GM12878 (cell line): Measurements from ENCODE around the gene LDLRAD4. TPM values are rescaled to one million over a fixed set of nuclear protein-coding genes. Genes with fewer than 3 reads are reported as not detected.

ENCODE experiments used
- CREB1 ChIP-seq: IDR thresholded peaks from 2 replicates; pipeline ENCODE4 v1.6.1; 2012; ENCODE audit warnings: low read depth, mild to moderate bottlenecking, inconsistent platforms
- GABPA ChIP-seq: IDR thresholded peaks from 2 replicates; pipeline ENCODE4 v1.6.1; 2014; ENCODE audit warnings: antibody characterized with exemption, low read depth, mild to moderate bottlenecking, inconsistent platforms
- GATAD2B ChIP-seq: fragments of 450-650 bp; conservative IDR thresholded peaks from 2 replicates; pipeline ENCODE4 v1.6.1; 2017; ENCODE audit warnings: low read depth, mild to moderate bottlenecking, moderate library complexity
- SP1 ChIP-seq: IDR thresholded peaks from one replicate; pipeline ENCODE4 v1.6.1; 2011; ENCODE audit warnings: low read depth, low read length
- TARDBP ChIP-seq: IDR thresholded peaks from 2 replicates; pipeline ENCODE4 v1.6.1; 2016; ENCODE audit warnings: borderline replicate concordance
- ZNF207 ChIP-seq: fragments of 450-650 bp; IDR thresholded peaks from 2 replicates; pipeline ENCODE4 v1.6.1; 2014; ENCODE audit warnings: antibody characterized with exemption, mild to moderate bottlenecking, borderline replicate concordance
- polyA plus RNA-seq, 11 experiments: library from polyadenylated mRNA; depleted of rRNA in 4 of 11; unstranded in 6 of 11; stranded (reverse) in 5 of 11; fragments of >200 nt; fragmentation: Nextera tagmentation in 4 of 11; fragmentation: Illumina TruSeq in 1 of 11; extraction: Ambion mirVana in 4 of 11; extraction: Trizol in 1 of 11; gene quantifications; 1 replicate in 1 of 11; 2 replicates in 10 of 11; pipeline versions ENCODE4 v1.2.1 to v1.2.3, GENCODE V29; 2011 to 2016; ENCODE audit warnings: inconsistent platforms in 2 of 11, missing spikeins in 2 of 11, low read depth in 1 of 11
- total RNA-seq, 4 experiments: library from RNA; depleted of rRNA in 3 of 4; stranded (reverse); fragments of >200 nt in 3 of 4; fragmentation: Illumina TruSeq in 1 of 4; extraction: Trizol in 1 of 4; gene quantifications; 2 replicates each; pipeline versions ENCODE4 v1.2.1 to v1.2.3, GENCODE V29; 2013 to 2021
- TF ChIP-seq, protein P1 (sequence below): fragments of 450-650 bp; IDR thresholded peaks from 2 replicates; pipeline ENCODE4 v1.6.1; 2018; ENCODE audit warnings: borderline replicate concordance, mild to moderate bottlenecking; ENCODE audit not compliant: partially characterized antibody
- TF ChIP-seq, protein P2 (sequence below): fragments of 450-650 bp; IDR thresholded peaks from 2 replicates; pipeline ENCODE4 v1.6.1; 2014; ENCODE audit warnings: mild to moderate bottlenecking
- TF ChIP-seq, protein P3 (sequence below): fragments of 450-650 bp; formaldehyde crosslinking; IDR thresholded peaks from 2 replicates; pipeline ENCODE4 v1.5.0; 2022; ENCODE audit warnings: mild to moderate bottlenecking, missing genetic modification characterization
- TF ChIP-seq, protein P4 (sequence below): fragments of 450-650 bp; IDR thresholded peaks from 2 replicates; pipeline ENCODE4 v1.6.1; 2017; ENCODE audit warnings: mild to moderate bottlenecking, moderate library complexity
- TF ChIP-seq, protein P5 (sequence below): IDR thresholded peaks from 2 replicates; pipeline ENCODE4 v1.6.1; 2011; ENCODE audit warnings: low read depth, mild to moderate bottlenecking, low read length, moderate library complexity, borderline replicate concordance; ENCODE audit errors: extremely low read depth

The LDLRAD4 gene
- total and polyA plus RNA-seq, 10 of the 15 experiments (the other 5 are each of a cell fraction or from before 2014, with no cell fraction given) = 2.7 to 16.8 (median 11.2) TPM

DNA sequence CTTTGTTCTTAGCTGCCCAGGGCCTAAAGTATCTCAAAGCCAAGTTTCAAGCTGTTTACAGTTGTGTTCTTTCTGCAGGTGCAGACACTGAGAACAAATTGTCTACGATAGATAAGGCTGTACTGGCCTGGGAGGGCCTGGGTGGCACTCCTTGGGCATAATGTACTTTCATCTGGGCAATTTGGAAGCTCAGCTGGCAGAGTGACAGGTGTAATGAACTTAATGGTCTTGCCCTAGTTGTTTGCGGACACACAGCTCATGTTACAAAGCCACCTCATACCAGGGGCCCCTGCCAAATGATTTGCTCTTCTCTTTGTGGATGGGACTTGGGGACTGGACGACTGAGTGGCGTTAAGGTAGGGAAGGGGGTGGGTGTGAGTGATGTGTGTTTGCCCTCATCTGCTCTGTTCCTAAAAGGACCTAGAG is 4.3 kb downstream of the LDLRAD4 start (continued):
- TF ChIP-seq, protein P1, sequence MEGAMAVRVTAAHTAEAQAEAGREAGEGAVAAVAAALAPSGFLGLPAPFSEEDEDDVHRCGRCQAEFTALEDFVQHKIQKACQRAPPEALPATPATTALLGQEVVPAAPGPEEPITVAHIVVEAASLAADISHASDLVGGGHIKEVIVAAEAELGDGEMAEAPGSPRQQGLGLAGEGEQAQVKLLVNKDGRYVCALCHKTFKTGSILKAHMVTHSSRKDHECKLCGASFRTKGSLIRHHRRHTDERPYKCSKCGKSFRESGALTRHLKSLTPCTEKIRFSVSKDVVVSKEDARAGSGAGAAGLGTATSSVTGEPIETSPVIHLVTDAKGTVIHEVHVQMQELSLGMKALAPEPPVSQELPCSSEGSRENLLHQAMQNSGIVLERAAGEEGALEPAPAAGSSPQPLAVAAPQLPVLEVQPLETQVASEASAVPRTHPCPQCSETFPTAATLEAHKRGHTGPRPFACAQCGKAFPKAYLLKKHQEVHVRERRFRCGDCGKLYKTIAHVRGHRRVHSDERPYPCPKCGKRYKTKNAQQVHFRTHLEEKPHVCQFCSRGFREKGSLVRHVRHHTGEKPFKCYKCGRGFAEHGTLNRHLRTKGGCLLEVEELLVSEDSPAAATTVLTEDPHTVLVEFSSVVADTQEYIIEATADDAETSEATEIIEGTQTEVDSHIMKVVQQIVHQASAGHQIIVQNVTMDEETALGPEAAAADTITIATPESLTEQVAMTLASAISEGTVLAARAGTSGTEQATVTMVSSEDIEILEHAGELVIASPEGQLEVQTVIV = no peak
- no peak for TF ChIP-seq SP1
- TF ChIP-seq, protein P2, sequence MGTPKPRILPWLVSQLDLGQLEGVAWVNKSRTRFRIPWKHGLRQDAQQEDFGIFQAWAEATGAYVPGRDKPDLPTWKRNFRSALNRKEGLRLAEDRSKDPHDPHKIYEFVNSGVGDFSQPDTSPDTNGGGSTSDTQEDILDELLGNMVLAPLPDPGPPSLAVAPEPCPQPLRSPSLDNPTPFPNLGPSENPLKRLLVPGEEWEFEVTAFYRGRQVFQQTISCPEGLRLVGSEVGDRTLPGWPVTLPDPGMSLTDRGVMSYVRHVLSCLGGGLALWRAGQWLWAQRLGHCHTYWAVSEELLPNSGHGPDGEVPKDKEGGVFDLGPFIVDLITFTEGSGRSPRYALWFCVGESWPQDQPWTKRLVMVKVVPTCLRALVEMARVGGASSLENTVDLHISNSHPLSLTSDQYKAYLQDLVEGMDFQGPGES = no peak
- TF ChIP-seq, protein P3, sequence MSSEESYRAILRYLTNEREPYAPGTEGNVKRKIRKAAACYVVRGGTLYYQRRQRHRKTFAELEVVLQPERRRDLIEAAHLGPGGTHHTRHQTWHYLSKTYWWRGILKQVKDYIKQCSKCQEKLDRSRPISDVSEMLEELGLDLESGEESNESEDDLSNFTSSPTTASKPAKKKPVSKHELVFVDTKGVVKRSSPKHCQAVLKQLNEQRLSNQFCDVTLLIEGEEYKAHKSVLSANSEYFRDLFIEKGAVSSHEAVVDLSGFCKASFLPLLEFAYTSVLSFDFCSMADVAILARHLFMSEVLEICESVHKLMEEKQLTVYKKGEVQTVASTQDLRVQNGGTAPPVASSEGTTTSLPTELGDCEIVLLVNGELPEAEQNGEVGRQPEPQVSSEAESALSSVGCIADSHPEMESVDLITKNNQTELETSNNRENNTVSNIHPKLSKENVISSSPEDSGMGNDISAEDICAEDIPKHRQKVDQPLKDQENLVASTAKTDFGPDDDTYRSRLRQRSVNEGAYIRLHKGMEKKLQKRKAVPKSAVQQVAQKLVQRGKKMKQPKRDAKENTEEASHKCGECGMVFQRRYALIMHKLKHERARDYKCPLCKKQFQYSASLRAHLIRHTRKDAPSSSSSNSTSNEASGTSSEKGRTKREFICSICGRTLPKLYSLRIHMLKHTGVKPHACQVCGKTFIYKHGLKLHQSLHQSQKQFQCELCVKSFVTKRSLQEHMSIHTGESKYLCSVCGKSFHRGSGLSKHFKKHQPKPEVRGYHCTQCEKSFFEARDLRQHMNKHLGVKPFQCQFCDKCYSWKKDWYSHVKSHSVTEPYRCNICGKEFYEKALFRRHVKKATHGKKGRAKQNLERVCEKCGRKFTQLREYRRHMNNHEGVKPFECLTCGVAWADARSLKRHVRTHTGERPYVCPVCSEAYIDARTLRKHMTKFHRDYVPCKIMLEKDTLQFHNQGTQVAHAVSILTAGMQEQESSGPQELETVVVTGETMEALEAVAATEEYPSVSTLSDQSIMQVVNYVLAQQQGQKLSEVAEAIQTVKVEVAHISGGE = no peak
- no peak for TF ChIP-seq TARDBP
- TF ChIP-seq, protein P4, sequence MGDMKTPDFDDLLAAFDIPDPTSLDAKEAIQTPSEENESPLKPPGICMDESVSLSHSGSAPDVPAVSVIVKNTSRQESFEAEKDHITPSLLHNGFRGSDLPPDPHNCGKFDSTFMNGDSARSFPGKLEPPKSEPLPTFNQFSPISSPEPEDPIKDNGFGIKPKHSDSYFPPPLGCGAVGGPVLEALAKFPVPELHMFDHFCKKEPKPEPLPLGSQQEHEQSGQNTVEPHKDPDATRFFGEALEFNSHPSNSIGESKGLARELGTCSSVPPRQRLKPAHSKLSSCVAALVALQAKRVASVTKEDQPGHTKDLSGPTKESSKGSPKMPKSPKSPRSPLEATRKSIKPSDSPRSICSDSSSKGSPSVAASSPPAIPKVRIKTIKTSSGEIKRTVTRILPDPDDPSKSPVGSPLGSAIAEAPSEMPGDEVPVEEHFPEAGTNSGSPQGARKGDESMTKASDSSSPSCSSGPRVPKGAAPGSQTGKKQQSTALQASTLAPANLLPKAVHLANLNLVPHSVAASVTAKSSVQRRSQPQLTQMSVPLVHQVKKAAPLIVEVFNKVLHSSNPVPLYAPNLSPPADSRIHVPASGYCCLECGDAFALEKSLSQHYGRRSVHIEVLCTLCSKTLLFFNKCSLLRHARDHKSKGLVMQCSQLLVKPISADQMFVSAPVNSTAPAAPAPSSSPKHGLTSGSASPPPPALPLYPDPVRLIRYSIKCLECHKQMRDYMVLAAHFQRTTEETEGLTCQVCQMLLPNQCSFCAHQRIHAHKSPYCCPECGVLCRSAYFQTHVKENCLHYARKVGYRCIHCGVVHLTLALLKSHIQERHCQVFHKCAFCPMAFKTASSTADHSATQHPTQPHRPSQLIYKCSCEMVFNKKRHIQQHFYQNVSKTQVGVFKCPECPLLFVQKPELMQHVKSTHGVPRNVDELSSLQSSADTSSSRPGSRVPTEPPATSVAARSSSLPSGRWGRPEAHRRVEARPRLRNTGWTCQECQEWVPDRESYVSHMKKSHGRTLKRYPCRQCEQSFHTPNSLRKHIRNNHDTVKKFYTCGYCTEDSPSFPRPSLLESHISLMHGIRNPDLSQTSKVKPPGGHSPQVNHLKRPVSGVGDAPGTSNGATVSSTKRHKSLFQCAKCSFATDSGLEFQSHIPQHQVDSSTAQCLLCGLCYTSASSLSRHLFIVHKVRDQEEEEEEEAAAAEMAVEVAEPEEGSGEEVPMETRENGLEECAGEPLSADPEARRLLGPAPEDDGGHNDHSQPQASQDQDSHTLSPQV = no peak
- TF ChIP-seq, protein P5, sequence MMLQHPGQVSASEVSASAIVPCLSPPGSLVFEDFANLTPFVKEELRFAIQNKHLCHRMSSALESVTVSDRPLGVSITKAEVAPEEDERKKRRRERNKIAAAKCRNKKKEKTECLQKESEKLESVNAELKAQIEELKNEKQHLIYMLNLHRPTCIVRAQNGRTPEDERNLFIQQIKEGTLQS = no peak
- TF ChIP-seq ZNF207 = no peak
- no peak for TF ChIP-seq GATAD2B
- TF ChIP-seq CREB1 = no peak
- TF ChIP-seq GABPA = no peak
